ENCODE results near the gene CDKL4. TPM values are rescaled to one million over a fixed set of nuclear protein-coding genes. Genes with fewer than 3 reads are reported as not detected.

The CDKL4 gene
- total and polyA plus RNA-seq, 2 of the 13 experiments (the other 11 are each of a cell fraction or from before 2014, with no cell fraction given) = 0.29 to 0.50 TPM

DNA sequence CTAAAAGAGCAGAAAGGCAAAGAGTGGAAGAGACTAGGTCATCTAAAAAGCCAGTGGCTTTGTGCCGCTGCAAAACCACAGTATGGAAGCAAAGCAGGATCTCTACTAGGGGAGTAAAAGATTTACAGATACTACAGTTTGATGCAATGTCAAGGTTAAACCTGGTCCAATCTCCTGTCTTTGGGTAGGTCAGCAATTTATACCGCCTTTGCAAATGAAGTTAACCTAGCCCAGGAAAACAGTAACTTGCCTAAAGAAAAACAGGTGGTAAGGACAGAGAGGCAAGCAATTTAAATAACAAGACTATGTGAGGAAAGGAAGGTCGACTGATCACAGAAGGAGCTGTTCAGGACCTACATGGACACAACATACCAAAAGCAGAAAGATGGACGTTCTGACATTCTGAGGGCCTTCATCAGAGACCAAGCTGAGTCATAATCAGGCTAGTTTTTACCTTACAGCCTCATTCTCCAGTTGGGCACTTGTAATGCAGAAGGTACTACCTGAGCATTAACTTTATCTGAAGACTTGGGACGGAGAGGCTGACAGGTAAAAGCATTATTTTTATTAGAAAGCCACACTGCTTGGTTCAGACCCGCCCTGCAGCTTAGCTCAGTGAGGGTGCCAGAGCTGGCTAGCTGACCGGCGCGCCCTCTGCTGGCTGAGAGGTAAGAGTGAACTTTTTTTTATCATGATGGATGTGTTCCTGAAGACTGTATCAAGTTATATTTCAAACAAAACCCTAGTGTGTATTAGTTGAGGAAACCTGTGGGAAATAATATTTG, 15.9 kb downstream of the CDKL4 start (continued):
- TF ChIP-seq ZBTB33 (CRISPR knock-in tag; IDR thresholded peaks at IDR 0.05) = peak; percentile 28; the same call in 1 of the 2 replicates
- no peak for TF ChIP-seq MBNL3 (CRISPR knock-in tag; conservative IDR thresholded peaks at IDR 0.05)
- TF ChIP-seq PRDM10 (CRISPR knock-in tag; IDR thresholded peaks at IDR 0.05; ENCODE audit: low read depth) = no peak
- peak; percentile 52 for TF ChIP-seq PHF8 (CRISPR knock-in tag; IDR thresholded peaks at IDR 0.05)
- TF ChIP-seq ZNF768 (CRISPR knock-in tag; IDR thresholded peaks at IDR 0.05) = no peak
- no peak for TF ChIP-seq ZNF343 (CRISPR knock-in tag; IDR thresholded peaks at IDR 0.05)
- no peak for TF ChIP-seq GATA4 (IDR thresholded peaks at IDR 0.05; ENCODE audit: borderline replicate concordance, low read depth)
- peak; percentile 42; the same call in 1 of the 2 replicates for TF ChIP-seq GABPB1 (CRISPR knock-in tag; IDR thresholded peaks at IDR 0.05)
- no peak for TF ChIP-seq NAIF1 (CRISPR knock-in tag; IDR thresholded peaks at IDR 0.05; ENCODE audit: borderline replicate concordance)
- TF ChIP-seq ETS1 (CRISPR knock-in tag; IDR thresholded peaks at IDR 0.05) = no peak
- no peak for TF ChIP-seq ZNF225 (CRISPR knock-in tag; IDR thresholded peaks at IDR 0.05)
- TF ChIP-seq STAG1 (CRISPR knock-in tag; IDR thresholded peaks at IDR 0.05) = peak; percentile 90
- TF ChIP-seq SIN3B (IDR thresholded peaks at IDR 0.05; ENCODE audit: low read length) = no peak
- TF ChIP-seq ZMAT3 (CRISPR knock-in tag; conservative IDR thresholded peaks at IDR 0.05) = 0 out of 2 replicates have a peak, but pooled peaks have one; percentile 31
- no peak for TF ChIP-seq ZNF121 (CRISPR knock-in tag; IDR thresholded peaks at IDR 0.05)
- TF ChIP-seq DMAP1 (CRISPR knock-in tag; IDR thresholded peaks at IDR 0.05) = peak; percentile 63; the same call in 1 of the 2 replicates
- 0 out of 2 replicates have a peak, but pooled peaks have one; percentile 26 for TF ChIP-seq ZNF563 (CRISPR knock-in tag; IDR thresholded peaks at IDR 0.05)
- peak; percentile 55; the same call in 1 of the 2 replicates for TF ChIP-seq MAFF (IDR thresholded peaks at IDR 0.05; ENCODE audit: low read depth, low read length)
- TF ChIP-seq KDM5B (CRISPR knock-in tag; IDR thresholded peaks at IDR 0.05; ENCODE audit: borderline replicate concordance) = 0 out of 2 replicates have a peak, but pooled peaks have one; percentile 19
- no peak for TF ChIP-seq BRCA1 (CRISPR knock-in tag; IDR thresholded peaks at IDR 0.05)
- no peak for TF ChIP-seq MYPOP (CRISPR knock-in tag; IDR thresholded peaks at IDR 0.05)
- TF ChIP-seq CBX5 (CRISPR knock-in tag; IDR thresholded peaks at IDR 0.05; ENCODE audit: borderline replicate concordance) = peak; percentile 54; the same call in 1 of the 2 replicates
- TF ChIP-seq ZNF792 (CRISPR knock-in tag; IDR thresholded peaks at IDR 0.05) = peak; percentile 40; the same call in 1 of the 2 replicates
- TF ChIP-seq NFE2 (CRISPR knock-in tag; IDR thresholded peaks at IDR 0.05) = no peak

All from HepG2 (cell line).